Gastrocnemius medialis (tissue), 4 donors: ENCODE data around the gene RAB7A. TPM values are rescaled to one million over a fixed set of nuclear protein-coding genes. Genes with fewer than 3 reads are reported as not detected.
A peak's percentile ranks its signal among the peaks of the same experiment; 100 is the strongest.

Source experiments
- ATAC-seq, 2 donors: fragments of 150-250 bp; one replicate each; pipeline ENCODE4 v1.9.1; 2016
- DNase-seq, 2 donors: peaks; one replicate each; pipeline ENCODE4 v3.0.0-alpha.2; 2019
- H3K27ac ChIP-seq, 4 donors: fragments of 200-600 bp; sonication (generic); 1 replicate in 1 of 4; 2 replicates in 3 of 4; pipeline ENCODE4 v1.5.1; 2016 to 2018; ENCODE audit warnings: mild to moderate bottlenecking in 2 of 4, moderate library complexity in 1 of 4
- H3K27me3 ChIP-seq, 3 donors: fragments of 200-600 bp; sonication (generic) in 2 of 3; 1 replicate in 1 of 3; 2 replicates in 2 of 3; pipeline versions ENCODE4 v1.5.1 to v1.6.0; 2016 to 2019; ENCODE audit warnings: mild to moderate bottlenecking in 1 of 3, moderate library complexity in 1 of 3
- H3K36me3 ChIP-seq, 2 donors: fragments of 200-600 bp; sonication (generic) in 1 of 2; one replicate each; pipeline ENCODE4 v1.5.1; 2017 to 2018
- H3K4me1 ChIP-seq, 2 donors: fragments of 200-600 bp; sonication (generic) in 1 of 2; one replicate each; pipeline ENCODE4 v1.5.1; 2016 to 2017; ENCODE audit warnings: mild to moderate bottlenecking in 2 of 2
- H3K4me3 ChIP-seq, 4 donors: fragments of 200-600 bp; sonication (generic) in 3 of 4; 1 replicate in 1 of 4; 2 replicates in 3 of 4; pipeline ENCODE4 v1.5.1; 2016 to 2019; ENCODE audit warnings: mild to moderate bottlenecking in 2 of 4
- H3K9me3 ChIP-seq, 3 donors: fragments of 200-600 bp; sonication (generic) in 2 of 3; 1 replicate in 1 of 3; 2 replicates in 2 of 3; pipeline ENCODE4 v1.5.1; 2016 to 2019
- POLR2A ChIP-seq, 2 donors: fragments of 450-650 bp; IDR thresholded peaks; one replicate each; pipeline ENCODE4 v1.6.1; 2017; ENCODE audit warnings: antibody characterized with exemption in 2 of 2, mild to moderate bottlenecking in 2 of 2, moderate library complexity in 2 of 2
- in situ Hi-C, 4 donors: fragments of 200-750 bp; cut with MboI; loops; one replicate each; pipeline versions ENCODE4 v1.15.0 to v1.8.0; 2017; ENCODE audit warnings: low sequenced_read_pairs in 4 of 4
- intact Hi-C: fragments of 100-400 bp; cut with DNase I; formaldehyde crosslinking; loops from one replicate; pipeline ENCODE4 v1.15.1; 2023; ENCODE audit warnings: low total_unique reads
- total RNA-seq, 4 donors: library from RNA; depleted of rRNA; stranded (reverse); fragments of >200 nt; gene quantifications; one replicate each; pipeline versions ENCODE4 v1.1.0 to v1.2.3, GENCODE V29; 2016
- TF ChIP-seq, protein P1 (sequence below), 5 experiments: fragments of 450-650 bp in 3 of 5; fragments of 200-600 bp in 2 of 5; sonication (generic) in 2 of 5; IDR thresholded peaks in 4 of 5; conservative IDR thresholded peaks in 1 of 5; 1 replicate in 4 of 5; 2 replicates in 1 of 5; pipeline ENCODE4 v1.5.1; 2016 to 2019; ENCODE audit warnings: antibody characterized with exemption in 5 of 5, mild to moderate bottlenecking in 3 of 5, moderate library complexity in 3 of 5

Gene RAB7A
- total RNA-seq, 4 donors from 2014 or later, result 102 to 190 (median 149) TPM

DNA sequence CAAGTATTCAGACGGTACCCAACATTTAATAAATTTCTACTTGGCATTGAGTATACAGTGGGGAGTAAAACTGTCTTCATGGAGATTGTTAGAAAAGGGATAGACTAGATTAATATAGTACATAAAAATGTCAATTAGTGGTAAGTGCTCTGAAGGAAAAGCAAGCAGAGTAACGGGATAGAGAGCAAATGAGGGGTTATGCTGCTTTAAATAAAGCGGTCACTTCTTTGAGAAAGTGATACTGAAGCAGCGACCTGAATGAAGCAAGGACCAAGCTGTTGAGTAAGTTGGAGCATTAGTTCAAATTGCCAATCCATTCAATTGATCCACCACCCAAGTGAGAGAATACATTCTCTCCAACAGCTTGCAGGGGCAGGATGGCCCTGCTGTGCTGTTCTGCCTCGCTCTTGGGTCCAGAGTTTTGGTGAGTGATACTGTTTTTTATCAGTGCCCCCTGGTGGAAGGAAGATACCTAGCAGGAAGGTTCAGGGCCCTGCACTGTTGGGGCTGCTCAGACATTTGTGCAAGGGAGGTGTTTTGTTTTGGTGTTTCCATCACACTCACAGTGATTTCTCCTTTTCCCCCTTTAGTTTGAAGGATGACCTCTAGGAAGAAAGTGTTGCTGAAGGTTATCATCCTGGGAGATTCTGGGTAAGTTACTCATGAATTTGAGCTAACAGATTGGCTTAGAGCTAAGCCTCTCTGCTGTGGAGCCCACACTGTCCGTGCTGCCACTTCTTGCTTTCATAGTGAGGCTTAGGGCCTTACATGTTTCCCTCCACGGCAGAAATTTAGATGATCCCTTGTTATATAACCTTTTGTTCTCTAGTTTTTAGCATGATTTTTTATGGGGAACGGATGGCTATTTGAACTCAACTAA is 69.0 kb downstream of the RAB7A start:
- in situ Hi-C loops, result loop anchor here in 2 of 4 donors (10.0 to 25.0 kb wide), 3 partner anchors 70 to 180 kb away; partner anchors contain the start of gene RAB7A (in 1 of the 2)
- no peaks in the 10 kb centered on the region for H3K9me3 ChIP-seq
- H3K27ac ChIP-seq, result peak overlapping the region; percentile 94 to 99 (median 96)

GRCh38 chr3:128799653-128800052 is 73.7 kb downstream of the RAB7A start:
- in situ Hi-C loops, result loop anchor here in 2 of 4 donors (10.0 to 25.0 kb wide), 3 partner anchors 75 to 185 kb away; partner anchors contain the start of gene RAB7A (in 1 of the 2)
- peaks cover 63 to 73% of the 10 kb centered on the region in 2 donors for H3K4me1 ChIP-seq

More for the DNA sequence above, 69.0 kb downstream of the RAB7A start:
- H3K36me3 ChIP-seq, result peaks cover 0 to 28% of the 10 kb centered on the region in 2 donors
- H3K4me3 ChIP-seq, result no peak overlapping the region
- H3K4me1 ChIP-seq, result peaks cover 41 to 66% of the 10 kb centered on the region in 2 donors
- H3K27me3 ChIP-seq, result no peaks in the 10 kb centered on the region
- TF ChIP-seq POLR2A (IDR thresholded peaks at IDR 0.05), result no peak
- TF ChIP-seq, protein P1, sequence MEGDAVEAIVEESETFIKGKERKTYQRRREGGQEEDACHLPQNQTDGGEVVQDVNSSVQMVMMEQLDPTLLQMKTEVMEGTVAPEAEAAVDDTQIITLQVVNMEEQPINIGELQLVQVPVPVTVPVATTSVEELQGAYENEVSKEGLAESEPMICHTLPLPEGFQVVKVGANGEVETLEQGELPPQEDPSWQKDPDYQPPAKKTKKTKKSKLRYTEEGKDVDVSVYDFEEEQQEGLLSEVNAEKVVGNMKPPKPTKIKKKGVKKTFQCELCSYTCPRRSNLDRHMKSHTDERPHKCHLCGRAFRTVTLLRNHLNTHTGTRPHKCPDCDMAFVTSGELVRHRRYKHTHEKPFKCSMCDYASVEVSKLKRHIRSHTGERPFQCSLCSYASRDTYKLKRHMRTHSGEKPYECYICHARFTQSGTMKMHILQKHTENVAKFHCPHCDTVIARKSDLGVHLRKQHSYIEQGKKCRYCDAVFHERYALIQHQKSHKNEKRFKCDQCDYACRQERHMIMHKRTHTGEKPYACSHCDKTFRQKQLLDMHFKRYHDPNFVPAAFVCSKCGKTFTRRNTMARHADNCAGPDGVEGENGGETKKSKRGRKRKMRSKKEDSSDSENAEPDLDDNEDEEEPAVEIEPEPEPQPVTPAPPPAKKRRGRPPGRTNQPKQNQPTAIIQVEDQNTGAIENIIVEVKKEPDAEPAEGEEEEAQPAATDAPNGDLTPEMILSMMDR (IDR thresholded peaks at IDR 0.05 in 4 of 5, conservative IDR thresholded peaks at IDR 0.05 in 1 of 5), result peak; percentile 75 to 89 (median 85)
- DNase-seq, result peak; percentile 51 to 67
- ATAC-seq, result peak; percentile 57 to 68
- intact Hi-C loops, result loop anchor here (1.0 to 2.0 kb wide), 4 partner anchors 11 to 178 kb away; no protein-coding TSS in a partner anchor

GRCh38 chr3:128800241-128801187 is 74.5 kb downstream of the RAB7A start:
- intact Hi-C loops, result loop anchor here (5.0 to 10.0 kb wide), 3 partner anchors 382 to 427 kb away; partner anchors contain the start of gene CNBP
- H3K4me1 ChIP-seq, result peaks cover 62 to 73% of the 10 kb centered on the region in 2 donors
- in situ Hi-C loops, result no loop called here
- TF ChIP-seq, protein P1 (IDR thresholded peaks at IDR 0.05 in 4 of 5, conservative IDR thresholded peaks at IDR 0.05 in 1 of 5), result no peak
- TF ChIP-seq POLR2A (IDR thresholded peaks at IDR 0.05), result peak in 1 of 2 donors; percentile 35
- peak; percentile 75 to 79 for ATAC-seq
- peaks cover 0 to 28% of the 10 kb centered on the region in 2 donors for H3K36me3 ChIP-seq
- H3K27me3 ChIP-seq, result no peaks in the 10 kb centered on the region
- no peaks in the 10 kb centered on the region for H3K9me3 ChIP-seq
- H3K4me3 ChIP-seq, result peak overlapping the region; percentile 31 to 47 (median 38)
- peak overlapping the region; percentile 94 to 99 (median 96) for H3K27ac ChIP-seq
- peak; percentile 86 to 91 for DNase-seq

More at GRCh38 chr3:128799653-128800052, 73.7 kb downstream of the RAB7A start:
- Histone ChIP-seq H3K27ac (peak overlapping the region; percentile 94 to 99 (median 96)), H3K36me3 (peaks cover 0 to 28% of the 10 kb centered on the region in 2 donors), H3K27me3 (no peaks in the 10 kb centered on the region), H3K4me3 (peak overlapping the region in 1 of 4 donors; percentile 47), H3K9me3 (no peaks in the 10 kb centered on the region)
- no peak for TF ChIP-seq POLR2A (IDR thresholded peaks at IDR 0.05)
- TF ChIP-seq, protein P1 (IDR thresholded peaks at IDR 0.05 in 4 of 5, conservative IDR thresholded peaks at IDR 0.05 in 1 of 5), result no peak
- ATAC-seq (no peak), DNase-seq (no peak)
- intact Hi-C loops, result loop anchor here (5.0 to 10.0 kb wide), 3 partner anchors 383 to 428 kb away; partner anchors contain the start of gene CNBP
